Ovary (tissue), 3 donors: Measurements from ENCODE around the gene SYTL3.

Experiments used
- CTCF ChIP-seq, 3 donors: fragments of 450-650 bp in 2 of 3; fragments of 200-600 bp in 1 of 3; IDR thresholded peaks; one replicate each; pipeline versions ENCODE4 v1.5.1 to v1.8.0; 2016 to 2022; ENCODE audit warnings: antibody characterized with exemption in 3 of 3, mild to moderate bottlenecking in 1 of 3
- POLR2A ChIP-seq: fragments of 450-650 bp; IDR thresholded peaks from one replicate; pipeline ENCODE4 v1.6.1; 2017; ENCODE audit warnings: antibody characterized with exemption, mild to moderate bottlenecking, moderate library complexity
- donor health status: DM: no; HTN: no; CAD: no.

DNA sequence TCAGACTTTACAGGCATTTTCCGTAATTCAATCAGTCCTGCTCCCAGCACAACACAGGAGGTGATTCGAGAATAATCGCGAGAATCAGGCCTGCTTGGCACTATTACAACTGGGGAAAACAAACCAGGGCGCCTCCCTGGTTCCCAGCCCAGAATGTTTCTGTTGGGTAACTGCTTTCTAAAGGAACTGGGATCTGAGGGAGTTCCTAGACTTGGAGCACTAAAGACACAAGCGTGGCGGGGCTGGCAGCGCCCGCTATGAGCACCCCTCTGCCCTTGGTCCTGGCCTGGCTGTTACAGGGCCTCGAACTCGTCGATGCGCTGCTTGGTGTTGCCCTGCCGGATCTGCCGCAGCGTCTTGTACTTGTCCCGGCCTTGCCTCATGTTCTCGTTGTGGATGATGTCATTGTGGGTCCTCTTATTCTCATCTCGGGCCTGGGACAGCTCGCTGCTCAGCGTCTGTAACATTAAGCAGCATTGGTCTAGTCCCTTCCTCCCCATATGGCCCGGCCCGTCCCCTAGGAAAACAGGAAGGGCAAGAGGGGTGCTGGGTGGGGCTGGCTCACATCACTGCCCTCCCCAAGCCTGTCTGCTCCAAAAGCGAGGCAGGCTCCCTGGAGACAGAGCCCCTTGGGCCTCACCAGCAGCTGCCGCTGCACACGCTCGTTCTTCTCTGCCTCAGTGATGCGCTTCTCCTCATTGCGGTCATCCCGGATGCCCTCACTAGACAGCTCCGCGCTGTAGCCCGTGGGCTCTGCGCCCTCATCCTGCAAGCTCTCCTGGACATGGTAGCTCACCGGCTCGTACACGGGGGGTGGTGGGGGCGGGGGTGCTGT, 117.0 kb downstream of the SYTL3 start:
- no peak for TF ChIP-seq CTCF (IDR thresholded peaks at IDR 0.05)
- TF ChIP-seq POLR2A, result no peak
